ENCODE data around the gene NT5M.

DNA sequence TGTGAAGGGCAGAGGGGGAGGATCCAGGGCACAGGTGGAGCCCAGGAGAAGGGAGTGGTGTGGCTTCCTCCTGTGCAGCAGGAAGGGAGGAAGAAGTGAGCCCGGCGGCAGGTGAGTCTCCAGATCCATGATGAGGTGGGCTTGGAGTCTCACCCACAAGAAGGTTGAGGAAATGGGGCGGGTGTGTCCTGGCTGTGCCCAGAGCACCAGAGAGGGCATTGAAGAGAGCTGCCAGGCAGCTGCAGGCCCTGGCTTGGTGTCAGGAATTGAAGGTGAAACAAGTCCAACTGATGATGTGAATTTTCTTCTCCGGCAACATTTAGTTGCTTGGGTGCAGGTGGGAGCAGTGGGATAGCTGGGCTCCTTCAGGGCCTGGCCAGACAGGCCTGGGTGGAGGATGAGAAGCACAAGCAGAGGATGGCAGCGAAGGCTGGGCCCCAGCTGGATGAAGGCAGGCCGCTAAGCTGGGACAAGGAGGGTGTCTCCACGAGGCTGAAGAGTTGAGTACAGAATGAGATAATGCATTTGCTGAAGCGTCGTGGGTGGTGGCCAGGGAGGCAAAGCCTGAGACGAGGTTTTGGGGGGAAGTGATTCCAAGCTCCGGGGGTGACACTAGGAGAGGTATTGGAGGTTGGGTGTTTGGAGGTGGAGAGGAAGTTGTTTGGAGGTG, 18.3 kb downstream of the NT5M start:
- no peak for TF ChIP-seq POLR2A (IDR thresholded peaks at IDR 0.05)
- TF ChIP-seq CTCF (IDR thresholded peaks at IDR 0.05 in 4 of 5, conservative IDR thresholded peaks at IDR 0.05 in 1 of 5), result no peak

Measured in gastrocnemius medialis (tissue), 4 donors.